Chondrocyte (in vitro differentiated cells): Measurements from ENCODE around the gene PLEKHG1. TPM values are rescaled to one million over a fixed set of nuclear protein-coding genes. Genes with fewer than 3 reads are reported as not detected.

Experiments
- DNase-seq: peaks from one replicate; pipeline ENCODE4 v3.0.0; 2021; ENCODE audit warnings: mixed read lengths, low spot score
- H3K27ac Mint-ChIP-seq: one replicate; pipeline ENCODE4 v1.8.0; 2021; ENCODE audit warnings: mild to moderate bottlenecking, moderate library complexity, mixed read lengths; ENCODE audit not compliant: unreplicated experiment
- H3K27me3 Mint-ChIP-seq: 2 replicates; pipeline ENCODE4 v1.8.0; 2021; ENCODE audit warnings: low read depth, mixed read lengths
- H3K36me3 Mint-ChIP-seq: 2 replicates; pipeline ENCODE4 v1.8.0; 2021; ENCODE audit warnings: low read depth, mixed read lengths
- H3K4me1 Mint-ChIP-seq: 2 replicates; pipeline ENCODE4 v1.8.0; 2021; ENCODE audit warnings: low read depth, mild to moderate bottlenecking, mixed read lengths
- H3K4me3 Mint-ChIP-seq: one replicate; pipeline ENCODE4 v1.8.0; 2021; ENCODE audit warnings: mild to moderate bottlenecking, moderate library complexity, mixed read lengths; ENCODE audit not compliant: unreplicated experiment
- H3K9me3 Mint-ChIP-seq: 2 replicates; pipeline ENCODE4 v1.8.0; 2021; ENCODE audit warnings: low read depth, mixed read lengths
- CTCF ChIP-seq: fragments of 200-600 bp; sonication (generic); IDR thresholded peaks from 2 replicates; pipeline ENCODE4 v1.5.0; 2021; ENCODE audit warnings: antibody characterized with exemption, mild to moderate bottlenecking, moderate library complexity
- total RNA-seq: library from RNA; stranded (reverse); gene quantifications from 3 replicates; pipeline ENCODE4 v1.2.1, GENCODE V29; 2021

Gene PLEKHG1
- total RNA-seq, 1 donor from 2014 or later, result 1.8 TPM

GRCh38 chr6:150596439-150596838, 3.2 kb upstream of the PLEKHG1 start:
- H3K4me3 Mint-ChIP-seq, result no peak overlapping the region
- H3K9me3 Mint-ChIP-seq, result no peaks in the 10 kb centered on the region
- no peak for DNase-seq
- no peaks in the 10 kb centered on the region for H3K36me3 Mint-ChIP-seq
- peaks cover 12% of the 10 kb centered on the region for H3K4me1 Mint-ChIP-seq
- no peak overlapping the region for H3K27ac Mint-ChIP-seq
- H3K27me3 Mint-ChIP-seq, result peaks cover 18% of the 10 kb centered on the region
- TF ChIP-seq CTCF, result no peak

- no peaks in the 10 kb centered on the region for H3K9me3 Mint-ChIP-seq
- no peaks in the 10 kb centered on the region for H3K36me3 Mint-ChIP-seq
- H3K4me3 Mint-ChIP-seq, result no peak overlapping the region
- TF ChIP-seq CTCF, result no peak
- H3K27me3 Mint-ChIP-seq, result peaks cover 18% of the 10 kb centered on the region
- H3K27ac Mint-ChIP-seq, result no peak overlapping the region
- DNase-seq, result no peak
- peaks cover 12% of the 10 kb centered on the region for H3K4me1 Mint-ChIP-seq
Measured at GRCh38 chr6:150598401-150598800, 1.3 kb upstream of the PLEKHG1 start.

- Mint-ChIP-seq H3K27me3 (peaks cover 18% of the 10 kb centered on the region), H3K9me3 (no peaks in the 10 kb centered on the region), H3K27ac (no peak overlapping the region), H3K4me3 (peak overlapping the region; percentile 66), H3K4me1 (peaks cover 12% of the 10 kb centered on the region), H3K36me3 (no peaks in the 10 kb centered on the region)
- no peak for DNase-seq
- TF ChIP-seq CTCF, result no peak
Measured at GRCh38 chr6:150598858-150599198, 857 bp upstream of the PLEKHG1 start.

- DNase-seq, result no peak
- H3K27ac Mint-ChIP-seq, result no peak overlapping the region
- H3K27me3 Mint-ChIP-seq, result peaks cover 18% of the 10 kb centered on the region
- no peaks in the 10 kb centered on the region for H3K36me3 Mint-ChIP-seq
- H3K4me3 Mint-ChIP-seq, result no peak overlapping the region
- no peaks in the 10 kb centered on the region for H3K9me3 Mint-ChIP-seq
- peaks cover 12% of the 10 kb centered on the region for H3K4me1 Mint-ChIP-seq
- no peak for TF ChIP-seq CTCF
Measured at GRCh38 chr6:150600010-150600300, 270 bp downstream of the PLEKHG1 start.

GRCh38 chr6:150600301-150601017, 774 bp downstream of the PLEKHG1 start:
- peak overlapping the region; percentile 24 for H3K27ac Mint-ChIP-seq
- TF ChIP-seq CTCF, result peak; percentile 72
- no peak for DNase-seq
- peak overlapping the region; percentile 88 for H3K4me3 Mint-ChIP-seq
- H3K9me3 Mint-ChIP-seq, result no peaks in the 10 kb centered on the region
- peaks cover 12% of the 10 kb centered on the region for H3K4me1 Mint-ChIP-seq
- no peaks in the 10 kb centered on the region for H3K36me3 Mint-ChIP-seq
- peaks cover 18% of the 10 kb centered on the region for H3K27me3 Mint-ChIP-seq
